Esophagus muscularis mucosa (tissue), 4 donors: ENCODE data around the gene PLCB2. TPM values are rescaled to one million over a fixed set of nuclear protein-coding genes. Genes with fewer than 3 reads are reported as not detected.
A peak's percentile ranks its signal among the peaks of the same experiment; 100 is the strongest.

Experiments
- DNase-seq: peaks from one replicate; pipeline ENCODE4 v3.0.0-alpha.2; 2017; ENCODE audit errors: extremely low spot score
- H3K27ac ChIP-seq, 4 donors: fragments of 200-600 bp; sonication (generic); replicated peaks in 1 of 4; 1 replicate in 3 of 4; 2 replicates in 1 of 4; pipeline ENCODE4 v1.5.1; 2016 to 2019; ENCODE audit warnings: mild to moderate bottlenecking in 1 of 4
- H3K27me3 ChIP-seq, 4 donors: fragments of 200-600 bp; sonication (generic); one replicate each; pipeline versions ENCODE4 v1.5.1 to v1.6.0; 2016 to 2019
- H3K36me3 ChIP-seq, 4 donors: fragments of 200-600 bp; sonication (generic); one replicate each; pipeline ENCODE4 v1.5.1; 2016 to 2019
- H3K4me1 ChIP-seq, 4 donors: fragments of 200-600 bp; sonication (generic); one replicate each; pipeline ENCODE4 v1.5.1; 2016 to 2019
- H3K4me3 ChIP-seq, 4 donors: fragments of 200-600 bp; sonication (generic); 1 replicate in 2 of 4; 2 replicates in 2 of 4; pipeline ENCODE4 v1.5.1; 2016 to 2019; ENCODE audit warnings: mild to moderate bottlenecking in 4 of 4, moderate library complexity in 1 of 4
- H3K9me3 ChIP-seq, 4 donors: fragments of 200-600 bp; sonication (generic); 1 replicate in 3 of 4; 2 replicates in 1 of 4; pipeline ENCODE4 v1.5.1; 2016 to 2019
- EP300 ChIP-seq: sonication (generic); formaldehyde crosslinking; IDR thresholded peaks from one replicate; pipeline ENCODE4 v1.6.1; 2017; ENCODE audit warnings: antibody characterized with exemption
- POLR2A ChIP-seq: fragments of 450-650 bp; IDR thresholded peaks from one replicate; pipeline ENCODE4 v1.6.1; 2017; ENCODE audit warnings: antibody characterized with exemption, moderate library complexity, mild to moderate bottlenecking, low read depth
- POLR2AphosphoS5 ChIP-seq, 2 donors: sonication (generic); formaldehyde crosslinking; IDR thresholded peaks; one replicate each; pipeline ENCODE4 v1.6.1; 2017; ENCODE audit warnings: antibody characterized with exemption in 2 of 2
- WGBS: methylation state at CpG from one replicate; pipeline ENCODE4 v1.1.5; 2018; 5-methylcytosine and 5-hydroxymethylcytosine counted together
- intact Hi-C: fragments of 100-400 bp; cut with DNase I; formaldehyde crosslinking; loops from one replicate; pipeline ENCODE4 v1.15.1; 2023
- total RNA-seq, 4 donors: library from RNA; depleted of rRNA; stranded (reverse); fragments of >200 nt; gene quantifications; one replicate each; pipeline versions ENCODE4 v1.1.0 to v1.2.1, GENCODE V29; 2016
- TF ChIP-seq, protein P1 (sequence below), 3 experiments: fragments of 200-600 bp in 2 of 3; fragments of 450-650 bp in 1 of 3; sonication (generic) in 2 of 3; IDR thresholded peaks; one replicate each; pipeline ENCODE4 v1.5.1; 2017 to 2019; ENCODE audit warnings: antibody characterized with exemption in 3 of 3, mild to moderate bottlenecking in 2 of 3, moderate library complexity in 1 of 3

PLCB2 gene
- total RNA-seq, 4 donors from 2014 or later: 5.8 to 13.3 (median 9.7) TPM

DNA sequence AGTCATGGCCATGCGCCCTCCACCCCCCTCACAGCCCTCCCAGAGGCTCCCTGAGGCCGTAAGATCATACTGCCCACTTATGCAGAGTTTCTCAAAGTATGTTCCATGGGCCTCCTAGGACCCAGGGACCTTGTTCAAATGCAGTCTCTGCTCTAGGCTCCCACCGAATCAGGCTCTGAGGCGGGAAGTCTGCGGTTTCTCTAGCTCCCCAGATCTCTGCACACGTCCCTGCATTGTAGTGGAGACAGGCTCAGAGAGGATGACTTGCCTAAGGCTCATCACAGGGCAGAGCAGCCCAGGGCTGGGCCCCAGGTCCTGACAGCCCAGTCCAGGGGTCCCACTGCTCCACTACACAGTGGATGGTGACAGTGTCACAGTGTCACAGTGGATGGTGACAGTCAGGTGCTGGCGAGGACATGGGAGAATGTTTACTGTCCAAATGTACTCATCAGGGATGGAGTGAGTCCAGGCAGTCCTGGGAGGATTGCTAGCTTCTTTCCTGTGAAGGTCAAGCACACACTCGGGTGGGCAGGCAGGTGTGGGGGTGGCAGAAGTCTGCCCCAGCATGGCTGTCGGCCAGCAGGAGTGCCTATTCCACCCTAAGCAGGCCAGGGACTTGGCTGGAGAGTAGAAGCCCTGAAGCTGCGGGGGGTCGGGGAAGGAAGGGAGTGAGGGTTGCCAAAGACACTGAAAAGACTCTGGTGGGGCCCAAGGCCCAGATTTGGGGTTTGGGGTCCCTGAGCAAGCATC, 37.3 kb downstream of the PLCB2 start:
- H3K9me3 ChIP-seq: no peaks in the 10 kb centered on the region
- H3K27ac ChIP-seq: no peak overlapping the region
- 78% methylated on average over 11 of the region's 11 CpGs for WGBS
- TF ChIP-seq POLR2A (no peak), EP300 (no peak), POLR2AphosphoS5 (IDR thresholded peaks at IDR 0.05) (no peak)
- TF ChIP-seq, protein P1, sequence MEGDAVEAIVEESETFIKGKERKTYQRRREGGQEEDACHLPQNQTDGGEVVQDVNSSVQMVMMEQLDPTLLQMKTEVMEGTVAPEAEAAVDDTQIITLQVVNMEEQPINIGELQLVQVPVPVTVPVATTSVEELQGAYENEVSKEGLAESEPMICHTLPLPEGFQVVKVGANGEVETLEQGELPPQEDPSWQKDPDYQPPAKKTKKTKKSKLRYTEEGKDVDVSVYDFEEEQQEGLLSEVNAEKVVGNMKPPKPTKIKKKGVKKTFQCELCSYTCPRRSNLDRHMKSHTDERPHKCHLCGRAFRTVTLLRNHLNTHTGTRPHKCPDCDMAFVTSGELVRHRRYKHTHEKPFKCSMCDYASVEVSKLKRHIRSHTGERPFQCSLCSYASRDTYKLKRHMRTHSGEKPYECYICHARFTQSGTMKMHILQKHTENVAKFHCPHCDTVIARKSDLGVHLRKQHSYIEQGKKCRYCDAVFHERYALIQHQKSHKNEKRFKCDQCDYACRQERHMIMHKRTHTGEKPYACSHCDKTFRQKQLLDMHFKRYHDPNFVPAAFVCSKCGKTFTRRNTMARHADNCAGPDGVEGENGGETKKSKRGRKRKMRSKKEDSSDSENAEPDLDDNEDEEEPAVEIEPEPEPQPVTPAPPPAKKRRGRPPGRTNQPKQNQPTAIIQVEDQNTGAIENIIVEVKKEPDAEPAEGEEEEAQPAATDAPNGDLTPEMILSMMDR (IDR thresholded peaks at IDR 0.05): no peak
- no peak for DNase-seq
- no peaks in the 10 kb centered on the region for H3K36me3 ChIP-seq
- H3K4me1 ChIP-seq: peaks cover 0 to 17% (median 0%) of the 10 kb centered on the region in 4 donors
- intact Hi-C loops: no loop called here
- H3K4me3 ChIP-seq: no peak overlapping the region
- H3K27me3 ChIP-seq: no peaks in the 10 kb centered on the region

DNA sequence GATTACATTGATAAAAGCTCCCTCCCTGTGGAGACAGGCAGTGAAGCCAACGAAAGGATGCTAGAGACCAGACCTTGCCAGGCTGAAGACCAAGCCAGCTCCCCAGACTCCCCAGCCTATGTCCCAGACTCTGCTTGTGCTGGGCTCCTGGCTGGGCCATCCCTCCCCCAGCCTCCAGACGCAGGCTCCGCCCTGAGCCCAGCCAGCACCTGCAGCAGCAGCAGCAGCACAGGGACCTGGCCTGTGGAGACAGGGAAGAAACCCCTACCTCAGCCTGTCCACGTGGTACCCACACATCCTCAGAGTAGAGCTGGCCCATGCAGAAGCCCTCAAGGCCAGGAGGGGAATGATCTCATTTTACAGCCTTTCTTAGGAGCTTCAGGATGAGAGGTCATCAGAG, 38.1 kb downstream of the PLCB2 start:
- 60% methylated on average over 1 of the region's 4 CpGs for WGBS
- TF ChIP-seq EP300 (no peak), POLR2AphosphoS5 (IDR thresholded peaks at IDR 0.05) (no peak)
- Histone ChIP-seq H3K4me3 (no peak overlapping the region), H3K4me1 (peaks cover 0 to 17% (median 0%) of the 10 kb centered on the region in 4 donors), H3K36me3 (no peaks in the 10 kb centered on the region), H3K9me3 (no peaks in the 10 kb centered on the region), H3K27me3 (no peaks in the 10 kb centered on the region), H3K27ac (no peak overlapping the region)
- intact Hi-C loops: no loop called here
- no peak for DNase-seq

DNA sequence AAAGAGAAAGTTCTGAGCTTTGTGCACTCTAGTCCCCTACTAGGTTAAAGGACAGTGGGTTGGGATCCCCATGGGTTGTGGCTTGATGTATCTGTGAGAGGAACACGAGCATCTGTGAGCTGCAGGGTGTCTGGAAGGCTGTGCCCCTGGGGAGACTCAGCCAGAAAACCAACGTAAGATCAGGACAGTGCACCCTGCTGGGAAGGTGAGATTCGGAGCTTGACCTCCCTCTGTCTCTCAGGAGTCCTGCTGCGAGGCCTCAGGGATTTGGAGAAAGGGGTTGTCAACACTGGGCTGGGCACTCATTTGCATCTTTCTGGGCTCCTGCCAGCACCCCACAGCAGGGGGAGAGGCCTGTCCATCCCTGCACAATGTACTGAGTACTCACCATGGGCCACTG, 40.1 kb downstream of the PLCB2 start:
- Histone ChIP-seq H3K4me3 (no peak overlapping the region), H3K36me3 (no peaks in the 10 kb centered on the region), H3K27me3 (no peaks in the 10 kb centered on the region), H3K9me3 (no peaks in the 10 kb centered on the region), H3K27ac (no peak overlapping the region), H3K4me1 (peaks cover 0 to 29% (median 0%) of the 10 kb centered on the region in 4 donors)
- no peak for DNase-seq
- intact Hi-C loops: no loop called here
- 85% methylated on average over 4 of the region's 4 CpGs for WGBS
- TF ChIP-seq EP300 (no peak), POLR2AphosphoS5 (IDR thresholded peaks at IDR 0.05) (no peak), POLR2A (no peak)
- TF ChIP-seq, protein P1 (IDR thresholded peaks at IDR 0.05): no peak

DNA sequence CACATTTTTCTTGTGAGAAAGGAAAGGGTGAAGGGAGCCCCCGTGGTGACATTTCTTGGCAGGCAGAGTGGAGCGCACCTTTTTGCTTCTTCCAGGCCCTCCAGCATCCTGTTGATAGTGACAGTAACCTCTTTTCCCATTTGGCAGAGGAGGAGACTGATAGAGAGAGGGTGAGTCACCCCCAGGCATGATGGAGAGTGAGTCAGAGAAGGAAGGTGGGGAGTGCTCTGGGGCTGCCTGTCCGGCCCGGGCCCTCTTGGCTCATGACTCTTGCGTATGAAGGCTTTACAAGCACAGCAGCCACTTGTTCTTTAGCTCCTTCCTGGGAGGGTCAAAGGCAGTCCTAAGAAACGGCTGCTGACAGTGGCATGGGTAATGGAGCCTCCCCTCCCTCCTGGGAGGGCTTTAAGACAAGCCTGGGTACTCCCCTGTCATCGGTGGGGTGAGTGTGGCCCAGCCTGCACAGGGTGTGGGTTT, 40.9 kb downstream of the PLCB2 start:
- TF ChIP-seq, protein P1 (IDR thresholded peaks at IDR 0.05): no peak
- peak; percentile 32 to 59 for TF ChIP-seq POLR2AphosphoS5 (IDR thresholded peaks at IDR 0.05)
- DNase-seq: no peak
- Histone ChIP-seq H3K9me3 (no peaks in the 10 kb centered on the region), H3K27me3 (no peaks in the 10 kb centered on the region), H3K4me3 (no peak overlapping the region), H3K27ac (peak overlapping the region in 1 of 4 donors; percentile 38), H3K36me3 (no peaks in the 10 kb centered on the region), H3K4me1 (peaks cover 0 to 30% (median 0%) of the 10 kb centered on the region in 4 donors)
- 23% methylated on average over 6 of the region's 7 CpGs for WGBS
- intact Hi-C loops: no loop called here

DNA sequence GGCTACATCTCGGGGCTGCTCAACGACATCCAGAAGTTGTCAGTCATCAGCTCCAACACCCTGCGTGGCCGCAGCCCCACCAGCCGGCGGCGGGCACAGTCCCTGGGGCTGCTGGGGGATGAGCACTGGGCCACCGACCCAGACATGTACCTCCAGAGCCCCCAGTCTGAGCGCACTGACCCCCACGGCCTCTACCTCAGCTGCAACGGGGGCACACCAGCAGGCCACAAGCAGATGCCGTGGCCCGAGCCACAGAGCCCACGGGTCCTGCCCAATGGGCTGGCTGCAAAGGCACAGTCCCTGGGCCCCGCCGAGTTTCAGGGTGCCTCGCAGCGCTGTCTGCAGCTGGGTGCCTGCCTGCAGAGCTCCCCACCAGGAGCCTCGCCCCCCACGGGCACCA, 41.9 kb downstream of the PLCB2 start:
- Histone ChIP-seq H3K36me3 (no peaks in the 10 kb centered on the region), H3K27me3 (no peaks in the 10 kb centered on the region), H3K4me1 (peaks cover 0 to 30% (median 0%) of the 10 kb centered on the region in 4 donors), H3K27ac (peak overlapping the region in 1 of 4 donors; percentile 0), H3K9me3 (no peaks in the 10 kb centered on the region), H3K4me3 (no peak overlapping the region)
- no peak for DNase-seq
- intact Hi-C loops: no loop called here
- TF ChIP-seq POLR2AphosphoS5 (IDR thresholded peaks at IDR 0.05) (no peak), EP300 (no peak), POLR2A (no peak)
- TF ChIP-seq, protein P1 (IDR thresholded peaks at IDR 0.05): no peak
- WGBS: 40% methylated on average over 2 of the region's 20 CpGs
